Upper lobe of left lung (tissue), 6 donors: ENCODE data around the gene BARX2. TPM values are rescaled to one million over a fixed set of nuclear protein-coding genes. Genes with fewer than 3 reads are reported as not detected.

Experiments used
- ATAC-seq, 2 donors: fragments of 200-7000 bp; cut with Tn5 transposase; one replicate each; pipeline ENCODE4 v1.9.1; 2022; ENCODE audit warnings: mild to moderate bottlenecking in 2 of 2, moderate library complexity in 2 of 2; ENCODE audit not compliant: low FRiP score in 2 of 2
- DNase-seq, 2 donors: peaks; one replicate each; pipeline ENCODE4 v3.0.0-alpha.2; 2019 to 2020
- H3K27ac ChIP-seq, 4 donors: fragments of 200-600 bp; sonication (generic); one replicate each; pipeline ENCODE4 v1.5.1; 2016 to 2019
- H3K27me3 ChIP-seq, 4 donors: fragments of 200-600 bp; sonication (generic); one replicate each; pipeline ENCODE4 v1.5.1; 2017 to 2019
- H3K36me3 ChIP-seq, 4 donors: fragments of 200-600 bp; sonication (generic); one replicate each; pipeline ENCODE4 v1.5.1; 2016 to 2019
- H3K4me1 ChIP-seq, 4 donors: fragments of 200-600 bp; sonication (generic); one replicate each; pipeline ENCODE4 v1.5.1; 2018 to 2019
- H3K4me3 ChIP-seq, 4 donors: fragments of 200-600 bp; sonication (generic); one replicate each; pipeline ENCODE4 v1.5.1; 2017 to 2019; ENCODE audit warnings: mild to moderate bottlenecking in 2 of 4, moderate library complexity in 1 of 4
- H3K9me3 ChIP-seq, 4 donors: fragments of 200-600 bp; sonication (generic); one replicate each; pipeline ENCODE4 v1.5.1; 2018 to 2019
- EP300 ChIP-seq, 4 donors: sonication (generic); formaldehyde crosslinking; IDR thresholded peaks; one replicate each; pipeline ENCODE4 v1.5.1; 2017; ENCODE audit warnings: antibody characterized with exemption in 4 of 4, control low read depth in 2 of 4
- POLR2A ChIP-seq, 4 donors: fragments of 450-650 bp; IDR thresholded peaks; one replicate each; pipeline ENCODE4 v1.5.1; 2016 to 2017; ENCODE audit warnings: antibody characterized with exemption in 4 of 4, mild to moderate bottlenecking in 2 of 4
- POLR2AphosphoS5 ChIP-seq, 2 donors: sonication (generic); formaldehyde crosslinking; IDR thresholded peaks; one replicate each; pipeline ENCODE4 v1.5.1; 2017; ENCODE audit warnings: antibody characterized with exemption in 2 of 2
- WGBS, 2 donors: methylation state at CpG; one replicate each; pipeline ENCODE4 v1.1.5; 2017 to 2018; 5-methylcytosine and 5-hydroxymethylcytosine counted together
- total RNA-seq, 6 donors: library from RNA; depleted of rRNA in 4 of 6; stranded (reverse); fragments of >200 nt in 4 of 6; gene quantifications; one replicate each; pipeline versions ENCODE4 v1.1.0 to v1.2.1, GENCODE V29; 2016 to 2021
- TF ChIP-seq, protein P1 (sequence below), 6 experiments: fragments of 450-650 bp in 4 of 6; fragments of 200-600 bp in 2 of 6; sonication (generic) in 2 of 6; IDR thresholded peaks; one replicate each; pipeline ENCODE4 v1.5.1; 2016 to 2019; ENCODE audit warnings: antibody characterized with exemption in 6 of 6
- donor health status: DM: no; HTN: no; CAD: no; lungs with moderate emphysema.
- donor health status: DM: no; HTN: yes; CAD: no; lungs with severe emphysema.

BARX2 gene
- total RNA-seq, 6 donors from 2014 or later: 0.30 to 0.89 (median 0.30) TPM; not detected in 3

GRCh38 chr11:129352676-129353075 lies 23.0 kb upstream of the BARX2 start:
- DNase-seq (no peak), ATAC-seq (no peak)
- Histone ChIP-seq H3K36me3 (no peaks in the 10 kb centered on the region), H3K27ac (no peak overlapping the region), H3K4me1 (no peaks in the 10 kb centered on the region), H3K9me3 (no peaks in the 10 kb centered on the region), H3K27me3 (no peaks in the 10 kb centered on the region), H3K4me3 (no peak overlapping the region)
- TF ChIP-seq POLR2AphosphoS5 (IDR thresholded peaks at IDR 0.05): no peak
- no peak for TF ChIP-seq POLR2A (IDR thresholded peaks at IDR 0.05)
- TF ChIP-seq EP300 (IDR thresholded peaks at IDR 0.05): no peak
- TF ChIP-seq, protein P1, sequence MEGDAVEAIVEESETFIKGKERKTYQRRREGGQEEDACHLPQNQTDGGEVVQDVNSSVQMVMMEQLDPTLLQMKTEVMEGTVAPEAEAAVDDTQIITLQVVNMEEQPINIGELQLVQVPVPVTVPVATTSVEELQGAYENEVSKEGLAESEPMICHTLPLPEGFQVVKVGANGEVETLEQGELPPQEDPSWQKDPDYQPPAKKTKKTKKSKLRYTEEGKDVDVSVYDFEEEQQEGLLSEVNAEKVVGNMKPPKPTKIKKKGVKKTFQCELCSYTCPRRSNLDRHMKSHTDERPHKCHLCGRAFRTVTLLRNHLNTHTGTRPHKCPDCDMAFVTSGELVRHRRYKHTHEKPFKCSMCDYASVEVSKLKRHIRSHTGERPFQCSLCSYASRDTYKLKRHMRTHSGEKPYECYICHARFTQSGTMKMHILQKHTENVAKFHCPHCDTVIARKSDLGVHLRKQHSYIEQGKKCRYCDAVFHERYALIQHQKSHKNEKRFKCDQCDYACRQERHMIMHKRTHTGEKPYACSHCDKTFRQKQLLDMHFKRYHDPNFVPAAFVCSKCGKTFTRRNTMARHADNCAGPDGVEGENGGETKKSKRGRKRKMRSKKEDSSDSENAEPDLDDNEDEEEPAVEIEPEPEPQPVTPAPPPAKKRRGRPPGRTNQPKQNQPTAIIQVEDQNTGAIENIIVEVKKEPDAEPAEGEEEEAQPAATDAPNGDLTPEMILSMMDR (IDR thresholded peaks at IDR 0.05): no peak
- 87 to 93% methylated on average over 3 of the region's 3 CpGs for WGBS, 2 donors

- 48 to 66% methylated on average over 4 of the region's 4 CpGs for WGBS, 2 donors
- TF ChIP-seq POLR2AphosphoS5 (IDR thresholded peaks at IDR 0.05) (no peak), EP300 (IDR thresholded peaks at IDR 0.05) (no peak), POLR2A (IDR thresholded peaks at IDR 0.05) (no peak)
- TF ChIP-seq, protein P1 (IDR thresholded peaks at IDR 0.05): no peak
- no peak for ATAC-seq
- H3K4me3 ChIP-seq: no peak overlapping the region
- peak in 1 of 2 donors; percentile 35 for DNase-seq
- H3K27ac ChIP-seq: no peak overlapping the region
- H3K9me3 ChIP-seq: no peaks in the 10 kb centered on the region
- H3K36me3 ChIP-seq: no peaks in the 10 kb centered on the region
- no peaks in the 10 kb centered on the region for H3K27me3 ChIP-seq
- H3K4me1 ChIP-seq: no peaks in the 10 kb centered on the region
Observed at GRCh38 chr11:129354691-129355090, 21.0 kb upstream of the BARX2 start.

DNA sequence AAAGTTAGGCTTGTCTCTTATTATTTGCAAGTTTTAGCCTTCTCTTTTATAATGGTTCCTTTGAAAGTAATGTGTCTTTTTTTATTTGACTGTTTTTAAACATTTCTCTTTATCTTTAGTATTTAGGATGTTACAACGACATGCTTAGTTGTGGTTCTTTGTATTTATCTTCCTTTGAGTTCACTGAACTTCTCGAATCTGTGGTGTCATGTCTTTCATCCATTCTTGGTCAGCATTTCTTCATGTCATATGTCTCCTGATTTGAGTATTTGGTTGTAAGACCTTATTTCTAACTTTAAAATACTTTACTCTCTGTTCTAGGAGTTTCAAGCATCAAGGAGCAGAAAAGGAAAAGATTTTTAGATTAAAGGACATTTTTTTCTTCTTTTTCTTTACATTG lies 15.9 kb upstream of the BARX2 start:
- 68 to 78% methylated on average over 2 of the region's 2 CpGs for WGBS, 2 donors
- no peak for ATAC-seq
- no peaks in the 10 kb centered on the region for H3K9me3 ChIP-seq

DNA sequence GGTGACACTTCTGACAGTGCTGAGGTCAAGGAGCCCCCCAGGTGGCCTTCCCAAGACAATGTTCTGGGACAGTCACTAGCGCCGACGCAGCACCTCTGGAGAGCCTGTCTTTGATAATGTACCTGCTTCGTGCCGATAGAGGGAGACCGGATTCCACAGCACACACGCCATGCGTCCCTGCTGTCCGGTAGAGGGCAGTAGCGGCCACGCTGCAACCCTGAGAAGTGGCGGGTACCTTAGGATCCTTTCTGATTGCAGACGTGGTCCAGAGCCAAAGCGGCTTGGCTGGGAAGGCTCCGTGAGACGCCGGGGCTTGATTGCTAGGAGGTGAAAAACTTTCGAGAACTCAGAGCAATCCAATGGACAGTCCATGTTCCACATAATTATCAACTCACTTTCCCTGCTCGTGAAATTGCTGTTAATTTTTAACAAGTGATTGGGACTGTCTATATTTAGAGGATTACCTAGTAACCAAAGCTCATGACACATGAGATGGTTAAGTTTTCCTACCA lies 11.4 kb upstream of the BARX2 start:
- H3K27ac ChIP-seq: no peak overlapping the region
- H3K4me3 ChIP-seq: no peak overlapping the region
- DNase-seq (peak; percentile 70 to 82), ATAC-seq (peak; percentile 94 to 97)
- peaks cover 0 to 5% (median 1%) of the 10 kb centered on the region in 4 donors for H3K27me3 ChIP-seq
- peaks cover 0 to 8% (median 2%) of the 10 kb centered on the region in 4 donors for H3K4me1 ChIP-seq
- no peaks in the 10 kb centered on the region for H3K9me3 ChIP-seq
- 4 to 7% methylated on average over 2 to 19 of the region's 19 CpGs for WGBS, 2 donors
- TF ChIP-seq POLR2AphosphoS5 (IDR thresholded peaks at IDR 0.05) (no peak), EP300 (IDR thresholded peaks at IDR 0.05) (no peak), POLR2A (IDR thresholded peaks at IDR 0.05) (no peak)
- TF ChIP-seq, protein P1 (IDR thresholded peaks at IDR 0.05): peak; percentile 78 to 98 (median 92)
- H3K36me3 ChIP-seq: no peaks in the 10 kb centered on the region

More for the DNA sequence above, 15.9 kb upstream of the BARX2 start:
- Histone ChIP-seq H3K27ac (no peak overlapping the region), H3K4me3 (no peak overlapping the region), H3K4me1 (peaks cover 0 to 7% (median 2%) of the 10 kb centered on the region in 4 donors), H3K27me3 (peaks cover 0 to 5% (median 1%) of the 10 kb centered on the region in 4 donors), H3K36me3 (no peaks in the 10 kb centered on the region)
- DNase-seq: no peak
- TF ChIP-seq POLR2A (IDR thresholded peaks at IDR 0.05) (no peak), POLR2AphosphoS5 (IDR thresholded peaks at IDR 0.05) (no peak)
- TF ChIP-seq, protein P1 (IDR thresholded peaks at IDR 0.05): no peak

DNA sequence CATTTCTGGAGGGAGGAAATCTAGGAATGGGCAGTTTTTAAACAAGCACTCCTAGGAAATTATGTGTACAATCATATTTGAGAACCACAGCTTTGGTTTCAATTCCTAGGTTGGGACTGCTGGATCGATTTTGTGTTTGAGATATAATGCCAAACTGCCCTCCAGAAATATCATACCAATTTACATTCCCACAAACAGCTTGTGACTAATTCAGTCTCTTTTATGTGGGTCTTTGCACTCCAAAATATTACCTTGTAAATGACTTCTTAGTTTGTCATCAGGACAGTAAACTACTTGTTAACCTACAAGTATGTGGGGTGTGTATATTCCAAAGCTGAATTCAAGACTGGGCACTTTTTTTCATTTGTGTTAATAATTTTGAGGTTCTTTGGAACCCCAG lies 9.8 kb upstream of the BARX2 start:
- 67 to 68% methylated on average over 1 of the region's 1 CpG for WGBS, 2 donors
- Histone ChIP-seq H3K4me3 (no peak overlapping the region), H3K27ac (no peak overlapping the region), H3K36me3 (no peaks in the 10 kb centered on the region), H3K4me1 (peaks cover 0 to 12% (median 2%) of the 10 kb centered on the region in 4 donors), H3K27me3 (peaks cover 0 to 5% (median 1%) of the 10 kb centered on the region in 4 donors), H3K9me3 (no peaks in the 10 kb centered on the region)
- TF ChIP-seq EP300 (IDR thresholded peaks at IDR 0.05) (no peak), POLR2A (IDR thresholded peaks at IDR 0.05) (no peak), POLR2AphosphoS5 (IDR thresholded peaks at IDR 0.05) (no peak)
- TF ChIP-seq, protein P1 (IDR thresholded peaks at IDR 0.05): no peak
- ATAC-seq (no peak), DNase-seq (no peak)
